PC-3 (cell line): ENCODE results near the gene C1orf185.

Source experiments
- EZH2 ChIP-seq: fragments of 300-600 bp; sonication (generic); IDR thresholded peaks from one replicate; pipeline ENCODE4 v1.6.1; 2017; ENCODE audit warnings: antibody characterized with exemption, mild to moderate bottlenecking, low read length; ENCODE audit not compliant: unreplicated experiment
- TF ChIP-seq, protein P1 (sequence below): fragments of 300-600 bp; sonication (generic); conservative IDR thresholded peaks from 2 replicates; pipeline ENCODE4 v1.5.1; 2017; ENCODE audit warnings: antibody characterized with exemption, low read depth, mild to moderate bottlenecking, low read length

DNA sequence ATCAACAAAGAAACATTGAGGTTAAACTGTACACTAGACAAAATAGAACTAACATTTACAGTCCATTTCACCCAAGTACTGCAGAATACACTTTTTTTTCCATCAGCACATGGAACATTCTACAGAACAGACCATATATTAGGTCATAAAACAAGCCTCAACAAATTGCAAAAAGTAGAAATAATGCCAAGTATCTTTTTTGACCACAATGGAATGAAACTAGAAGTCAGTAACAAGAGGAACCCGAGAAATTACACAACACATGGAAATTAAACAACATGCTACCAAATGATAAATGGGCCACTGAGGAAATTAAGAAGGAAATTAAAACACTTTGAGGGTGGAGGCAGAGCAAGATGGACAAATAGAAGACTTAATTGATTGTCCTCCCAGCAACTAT is 8.4 kb upstream of the C1orf185 start:
- no peak for TF ChIP-seq EZH2
- TF ChIP-seq, protein P1, sequence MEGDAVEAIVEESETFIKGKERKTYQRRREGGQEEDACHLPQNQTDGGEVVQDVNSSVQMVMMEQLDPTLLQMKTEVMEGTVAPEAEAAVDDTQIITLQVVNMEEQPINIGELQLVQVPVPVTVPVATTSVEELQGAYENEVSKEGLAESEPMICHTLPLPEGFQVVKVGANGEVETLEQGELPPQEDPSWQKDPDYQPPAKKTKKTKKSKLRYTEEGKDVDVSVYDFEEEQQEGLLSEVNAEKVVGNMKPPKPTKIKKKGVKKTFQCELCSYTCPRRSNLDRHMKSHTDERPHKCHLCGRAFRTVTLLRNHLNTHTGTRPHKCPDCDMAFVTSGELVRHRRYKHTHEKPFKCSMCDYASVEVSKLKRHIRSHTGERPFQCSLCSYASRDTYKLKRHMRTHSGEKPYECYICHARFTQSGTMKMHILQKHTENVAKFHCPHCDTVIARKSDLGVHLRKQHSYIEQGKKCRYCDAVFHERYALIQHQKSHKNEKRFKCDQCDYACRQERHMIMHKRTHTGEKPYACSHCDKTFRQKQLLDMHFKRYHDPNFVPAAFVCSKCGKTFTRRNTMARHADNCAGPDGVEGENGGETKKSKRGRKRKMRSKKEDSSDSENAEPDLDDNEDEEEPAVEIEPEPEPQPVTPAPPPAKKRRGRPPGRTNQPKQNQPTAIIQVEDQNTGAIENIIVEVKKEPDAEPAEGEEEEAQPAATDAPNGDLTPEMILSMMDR, result no peak
